Measurements from ENCODE around the gene TOM1L1. TPM values are rescaled to one million over a fixed set of nuclear protein-coding genes. Genes with fewer than 3 reads are reported as not detected.

TOM1L1 gene
- polyA plus RNA-seq, 2 donors: 11.5 to 22.9 TPM

GRCh38 chr17:54937426-54937825, 36.8 kb downstream of the TOM1L1 start:
- Histone ChIP-seq H3K4me3 (ENCODE audit: low read depth in 1 of 2, low read length in 2 of 2) (no peak overlapping the region), H3K27ac (ENCODE audit: low read depth in 2 of 2, low read length in 1 of 2) (peak overlapping the region in 1 of 2 donors; percentile 20), H3K4me1 (ENCODE audit: control insufficient read depth in 2 of 2, insufficient read depth in 2 of 2, low read length in 1 of 2) (no peaks in the 10 kb centered on the region), H3K9me3 (ENCODE audit: control insufficient read depth in 2 of 2, insufficient read depth in 1 of 2, low read depth in 1 of 2, low read length in 1 of 2) (no peaks in the 10 kb centered on the region), H3K36me3 (ENCODE audit: control insufficient read depth in 2 of 2, insufficient read depth in 2 of 2, low read length in 1 of 2) (peaks cover 0 to 5% of the 10 kb centered on the region in 2 donors), H3K27me3 (ENCODE audit: control insufficient read depth in 1 of 2, insufficient read depth in 2 of 2, low read length in 2 of 2) (no peaks in the 10 kb centered on the region)
- 79 to 94% methylated on average over 1 of the region's 1 CpG for WGBS, 2 donors

- 87 to 93% methylated on average over 1 of the region's 1 CpG for WGBS, 2 donors
- Histone ChIP-seq H3K36me3 (ENCODE audit: control insufficient read depth in 2 of 2, insufficient read depth in 2 of 2, low read length in 1 of 2) (no peaks in the 10 kb centered on the region), H3K27me3 (ENCODE audit: control insufficient read depth in 1 of 2, insufficient read depth in 2 of 2, low read length in 2 of 2) (no peaks in the 10 kb centered on the region)
Measured at GRCh38 chr17:54941285-54941684, 40.6 kb downstream of the TOM1L1 start.

DNA sequence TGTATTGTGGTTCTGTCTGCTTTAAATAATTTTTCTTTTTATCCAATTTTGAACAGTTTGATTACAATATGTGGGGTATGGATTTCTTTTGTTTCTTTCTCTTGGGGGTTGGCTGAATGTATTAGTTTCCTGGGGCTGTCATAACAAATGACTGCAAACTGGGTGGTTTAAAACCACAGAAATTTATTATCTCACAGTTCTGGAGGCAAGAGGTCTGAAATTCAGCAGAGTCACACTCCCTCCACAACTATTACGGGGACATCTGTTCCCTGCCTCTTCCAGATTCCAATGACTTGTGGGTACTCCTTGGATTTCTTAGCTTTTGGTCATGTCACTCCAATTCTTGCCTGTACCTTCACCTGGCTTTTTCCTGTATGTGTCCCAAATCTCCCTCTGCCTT, 44.1 kb downstream of the TOM1L1 start:
- H3K9me3 ChIP-seq (ENCODE audit: control insufficient read depth in 2 of 2, insufficient read depth in 1 of 2, low read depth in 1 of 2, low read length in 1 of 2): no peaks in the 10 kb centered on the region
- no peaks in the 10 kb centered on the region for H3K27me3 ChIP-seq (ENCODE audit: control insufficient read depth in 1 of 2, insufficient read depth in 2 of 2, low read length in 2 of 2)
- WGBS, 2 donors: 70 to 90% methylated on average over 1 of the region's 1 CpG
- no peak overlapping the region for H3K4me3 ChIP-seq (ENCODE audit: low read depth in 1 of 2, low read length in 2 of 2)
- H3K27ac ChIP-seq (ENCODE audit: low read depth in 2 of 2, low read length in 1 of 2): no peak overlapping the region
- no peaks in the 10 kb centered on the region for H3K4me1 ChIP-seq (ENCODE audit: control insufficient read depth in 2 of 2, insufficient read depth in 2 of 2, low read length in 1 of 2)
- H3K36me3 ChIP-seq (ENCODE audit: control insufficient read depth in 2 of 2, insufficient read depth in 2 of 2, low read length in 1 of 2): peaks cover 0 to 2% of the 10 kb centered on the region in 2 donors

More at GRCh38 chr17:54941285-54941684, 40.6 kb downstream of the TOM1L1 start:
- H3K27ac ChIP-seq (ENCODE audit: low read depth in 2 of 2, low read length in 1 of 2): no peak overlapping the region
- no peak overlapping the region for H3K4me3 ChIP-seq (ENCODE audit: low read depth in 1 of 2, low read length in 2 of 2)
- no peaks in the 10 kb centered on the region for H3K4me1 ChIP-seq (ENCODE audit: control insufficient read depth in 2 of 2, insufficient read depth in 2 of 2, low read length in 1 of 2)
- H3K9me3 ChIP-seq (ENCODE audit: control insufficient read depth in 2 of 2, insufficient read depth in 1 of 2, low read depth in 1 of 2, low read length in 1 of 2): no peaks in the 10 kb centered on the region

DNA sequence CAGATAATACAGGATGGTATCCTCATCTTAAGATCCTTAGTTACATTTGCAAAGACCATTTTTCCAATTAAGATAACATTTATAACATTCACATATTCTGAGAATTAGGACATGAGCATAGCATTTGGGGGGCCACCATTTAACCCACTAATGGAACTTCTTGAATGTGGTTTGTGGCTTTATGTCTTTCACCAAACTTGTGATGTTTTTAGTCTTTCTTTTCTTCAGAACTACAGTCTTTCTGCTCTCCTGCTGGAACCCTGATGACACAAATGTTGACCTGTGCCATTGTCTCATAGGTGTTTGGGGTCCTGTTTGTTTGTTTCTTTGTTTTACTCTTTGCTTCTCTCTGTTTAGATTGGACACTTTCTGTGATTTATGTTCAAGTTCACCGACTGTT, 44.6 kb downstream of the TOM1L1 start:
- Histone ChIP-seq H3K36me3 (ENCODE audit: control insufficient read depth in 2 of 2, insufficient read depth in 2 of 2, low read length in 1 of 2) (peaks cover 0 to 2% of the 10 kb centered on the region in 2 donors), H3K4me3 (ENCODE audit: low read depth in 1 of 2, low read length in 2 of 2) (no peak overlapping the region), H3K9me3 (ENCODE audit: control insufficient read depth in 2 of 2, insufficient read depth in 1 of 2, low read depth in 1 of 2, low read length in 1 of 2) (no peaks in the 10 kb centered on the region), H3K27ac (ENCODE audit: low read depth in 2 of 2, low read length in 1 of 2) (no peak overlapping the region), H3K4me1 (ENCODE audit: control insufficient read depth in 2 of 2, insufficient read depth in 2 of 2, low read length in 1 of 2) (no peaks in the 10 kb centered on the region), H3K27me3 (ENCODE audit: control insufficient read depth in 1 of 2, insufficient read depth in 2 of 2, low read length in 2 of 2) (no peaks in the 10 kb centered on the region)
- WGBS, 2 donors: 49 to 60% methylated on average over 1 of the region's 1 CpG

DNA sequence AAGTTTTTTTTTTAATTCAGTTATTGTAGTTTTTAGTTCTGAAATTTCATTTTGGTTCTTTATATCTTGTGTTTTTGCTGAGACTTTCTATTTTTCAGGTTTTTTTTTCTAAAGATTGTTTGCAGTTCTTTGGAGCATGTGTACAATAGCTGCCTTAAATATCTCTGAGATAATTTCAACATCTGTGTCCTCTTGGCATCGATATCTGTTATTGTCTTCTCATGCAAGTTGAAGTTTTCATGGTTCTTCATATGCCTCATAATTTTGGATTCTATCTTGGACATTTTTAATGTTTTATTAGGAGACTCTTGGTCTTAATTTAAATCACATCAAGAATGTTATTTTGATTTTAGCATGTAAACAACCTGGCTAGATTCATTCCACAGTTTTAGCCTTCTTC, 45.0 kb downstream of the TOM1L1 start:
- Histone ChIP-seq H3K4me3 (ENCODE audit: low read depth in 1 of 2, low read length in 2 of 2) (no peak overlapping the region), H3K9me3 (ENCODE audit: control insufficient read depth in 2 of 2, insufficient read depth in 1 of 2, low read depth in 1 of 2, low read length in 1 of 2) (no peaks in the 10 kb centered on the region), H3K27ac (ENCODE audit: low read depth in 2 of 2, low read length in 1 of 2) (no peak overlapping the region), H3K4me1 (ENCODE audit: control insufficient read depth in 2 of 2, insufficient read depth in 2 of 2, low read length in 1 of 2) (no peaks in the 10 kb centered on the region), H3K27me3 (ENCODE audit: control insufficient read depth in 1 of 2, insufficient read depth in 2 of 2, low read length in 2 of 2) (no peaks in the 10 kb centered on the region), H3K36me3 (ENCODE audit: control insufficient read depth in 2 of 2, insufficient read depth in 2 of 2, low read length in 1 of 2) (peaks cover 0 to 2% of the 10 kb centered on the region in 2 donors)
- WGBS, 2 donors: 86 to 90% methylated on average over 1 of the region's 1 CpG

GRCh38 chr17:54947396-54947795, 46.7 kb downstream of the TOM1L1 start:
- WGBS, 2 donors: 89 to 93% methylated on average over 2 of the region's 2 CpGs
- no peak overlapping the region for H3K27ac ChIP-seq (ENCODE audit: low read depth in 2 of 2, low read length in 1 of 2)
- peaks cover 0 to 2% of the 10 kb centered on the region in 2 donors for H3K36me3 ChIP-seq (ENCODE audit: control insufficient read depth in 2 of 2, insufficient read depth in 2 of 2, low read length in 1 of 2)
- H3K27me3 ChIP-seq (ENCODE audit: control insufficient read depth in 1 of 2, insufficient read depth in 2 of 2, low read length in 2 of 2): no peaks in the 10 kb centered on the region
- no peaks in the 10 kb centered on the region for H3K4me1 ChIP-seq (ENCODE audit: control insufficient read depth in 2 of 2, insufficient read depth in 2 of 2, low read length in 1 of 2)
- no peaks in the 10 kb centered on the region for H3K9me3 ChIP-seq (ENCODE audit: control insufficient read depth in 2 of 2, insufficient read depth in 1 of 2, low read depth in 1 of 2, low read length in 1 of 2)
- no peak overlapping the region for H3K4me3 ChIP-seq (ENCODE audit: low read depth in 1 of 2, low read length in 2 of 2)

- Histone ChIP-seq H3K9me3 (ENCODE audit: control insufficient read depth in 2 of 2, insufficient read depth in 1 of 2, low read depth in 1 of 2, low read length in 1 of 2) (no peaks in the 10 kb centered on the region), H3K4me3 (ENCODE audit: low read depth in 1 of 2, low read length in 2 of 2) (no peak overlapping the region), H3K27me3 (ENCODE audit: control insufficient read depth in 1 of 2, insufficient read depth in 2 of 2, low read length in 2 of 2) (no peaks in the 10 kb centered on the region), H3K36me3 (ENCODE audit: control insufficient read depth in 2 of 2, insufficient read depth in 2 of 2, low read length in 1 of 2) (peaks cover 0 to 5% of the 10 kb centered on the region in 2 donors), H3K4me1 (ENCODE audit: control insufficient read depth in 2 of 2, insufficient read depth in 2 of 2, low read length in 1 of 2) (no peaks in the 10 kb centered on the region), H3K27ac (ENCODE audit: low read depth in 2 of 2, low read length in 1 of 2) (no peak overlapping the region)
- WGBS, 2 donors: 56 to 66% methylated on average over 5 of the region's 5 CpGs
Measured at GRCh38 chr17:54948380-54948779, 47.7 kb downstream of the TOM1L1 start.

DNA sequence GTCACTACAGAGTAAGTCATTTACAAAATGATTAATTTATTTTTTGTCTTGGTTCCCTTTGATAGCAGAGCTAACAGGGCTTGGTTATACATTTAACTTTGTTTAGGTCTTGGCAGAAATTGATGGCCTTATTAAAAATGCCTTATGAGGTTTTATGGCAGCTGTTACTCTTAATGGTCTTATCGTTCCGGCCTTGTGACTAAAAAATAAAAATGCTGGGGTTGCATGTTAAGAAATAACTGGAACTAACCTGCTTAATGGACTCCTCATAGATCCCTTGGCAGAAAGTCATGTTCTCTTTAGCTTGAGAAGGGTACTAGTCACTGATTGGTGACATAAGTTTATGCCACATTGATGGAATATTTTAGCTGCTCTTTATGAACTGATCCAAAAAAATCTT, 49.5 kb downstream of the TOM1L1 start:
- Histone ChIP-seq H3K4me3 (ENCODE audit: low read depth in 1 of 2, low read length in 2 of 2) (no peak overlapping the region), H3K9me3 (ENCODE audit: control insufficient read depth in 2 of 2, insufficient read depth in 1 of 2, low read depth in 1 of 2, low read length in 1 of 2) (no peaks in the 10 kb centered on the region), H3K4me1 (ENCODE audit: control insufficient read depth in 2 of 2, insufficient read depth in 2 of 2, low read length in 1 of 2) (no peaks in the 10 kb centered on the region), H3K27ac (ENCODE audit: low read depth in 2 of 2, low read length in 1 of 2) (no peak overlapping the region), H3K27me3 (ENCODE audit: control insufficient read depth in 1 of 2, insufficient read depth in 2 of 2, low read length in 2 of 2) (no peaks in the 10 kb centered on the region), H3K36me3 (ENCODE audit: control insufficient read depth in 2 of 2, insufficient read depth in 2 of 2, low read length in 1 of 2) (peaks cover 0 to 6% of the 10 kb centered on the region in 2 donors)
- 73 to 83% methylated on average over 2 of the region's 2 CpGs for WGBS, 2 donors

GRCh38 chr17:54951286-54951685, 50.6 kb downstream of the TOM1L1 start:
- no peaks in the 10 kb centered on the region for H3K4me1 ChIP-seq (ENCODE audit: control insufficient read depth in 2 of 2, insufficient read depth in 2 of 2, low read length in 1 of 2)
- H3K9me3 ChIP-seq (ENCODE audit: control insufficient read depth in 2 of 2, insufficient read depth in 1 of 2, low read depth in 1 of 2, low read length in 1 of 2): no peaks in the 10 kb centered on the region
- 70 to 75% methylated on average over 4 of the region's 4 CpGs for WGBS, 2 donors
- H3K27me3 ChIP-seq (ENCODE audit: control insufficient read depth in 1 of 2, insufficient read depth in 2 of 2, low read length in 2 of 2): no peaks in the 10 kb centered on the region
- no peak overlapping the region for H3K27ac ChIP-seq (ENCODE audit: low read depth in 2 of 2, low read length in 1 of 2)
- H3K36me3 ChIP-seq (ENCODE audit: control insufficient read depth in 2 of 2, insufficient read depth in 2 of 2, low read length in 1 of 2): peaks cover 0 to 6% of the 10 kb centered on the region in 2 donors
- no peak overlapping the region for H3K4me3 ChIP-seq (ENCODE audit: low read depth in 1 of 2, low read length in 2 of 2)

DNA sequence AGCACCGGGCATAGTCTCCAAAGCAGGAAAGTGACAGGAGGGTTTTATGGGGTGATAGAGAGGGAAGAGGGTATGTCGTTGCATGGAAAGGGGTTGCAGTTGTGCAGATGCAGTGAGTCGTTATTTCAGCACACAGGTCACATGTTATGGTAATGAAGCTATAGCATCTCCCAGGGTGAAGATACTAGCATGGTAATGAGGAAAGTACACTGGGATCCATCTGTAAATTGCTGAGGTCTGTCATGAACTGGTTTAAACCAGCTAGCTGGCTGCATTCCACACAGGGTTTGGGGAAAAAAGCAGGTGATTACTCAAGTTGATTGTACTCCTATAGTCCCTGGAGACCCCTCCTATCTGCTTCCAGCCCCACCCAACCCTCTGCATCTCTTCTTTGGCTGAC, 56.1 kb downstream of the TOM1L1 start:
- Histone ChIP-seq H3K27me3 (ENCODE audit: control insufficient read depth in 1 of 2, insufficient read depth in 2 of 2, low read length in 2 of 2) (no peaks in the 10 kb centered on the region), H3K4me3 (ENCODE audit: low read depth in 1 of 2, low read length in 2 of 2) (no peak overlapping the region), H3K4me1 (ENCODE audit: control insufficient read depth in 2 of 2, insufficient read depth in 2 of 2, low read length in 1 of 2) (no peaks in the 10 kb centered on the region), H3K36me3 (ENCODE audit: control insufficient read depth in 2 of 2, insufficient read depth in 2 of 2, low read length in 1 of 2) (peaks cover 0 to 6% of the 10 kb centered on the region in 2 donors), H3K27ac (ENCODE audit: low read depth in 2 of 2, low read length in 1 of 2) (no peak overlapping the region), H3K9me3 (ENCODE audit: control insufficient read depth in 2 of 2, insufficient read depth in 1 of 2, low read depth in 1 of 2, low read length in 1 of 2) (no peaks in the 10 kb centered on the region)
- WGBS, 2 donors: 70 to 81% methylated on average over 3 of the region's 3 CpGs

Measured in esophagus (tissue), 2 donors.